Mesothelial cell of epicardium (in vitro differentiated cells): Measurements from ENCODE around the gene CCT4. TPM values are rescaled to one million over a fixed set of nuclear protein-coding genes. Genes with fewer than 3 reads are reported as not detected.
"Not testable (repeated sequence)": the region's sequence is repeated elsewhere in the genome, so short reads cannot be mapped to it uniquely, and the experiment has no call there.

Experiments used
- DNase-seq, 2 experiments: peaks; one replicate each; pipeline ENCODE4 v3.0.0; 2021; ENCODE audit warnings: low spot score in 2 of 2; ENCODE audit not compliant: unreplicated experiment in 2 of 2
- H3K27ac Mint-ChIP-seq: 2 replicates; pipeline ENCODE4 v1.8.0; 2021; ENCODE audit warnings: mixed read lengths
- H3K27me3 Mint-ChIP-seq: 2 replicates; pipeline ENCODE4 v1.8.0; 2021; ENCODE audit warnings: low read depth, mixed read lengths
- H3K36me3 Mint-ChIP-seq: 2 replicates; pipeline ENCODE4 v1.8.0; 2021; ENCODE audit warnings: mixed read lengths
- H3K4me1 Mint-ChIP-seq: 2 replicates; pipeline ENCODE4 v1.8.0; 2021; ENCODE audit warnings: mixed read lengths
- H3K4me3 Mint-ChIP-seq: 2 replicates; pipeline ENCODE4 v1.8.0; 2021; ENCODE audit warnings: mild to moderate bottlenecking, moderate library complexity, mixed read lengths
- H3K9me3 Mint-ChIP-seq: 2 replicates; pipeline ENCODE4 v1.8.0; 2021; ENCODE audit warnings: mixed read lengths
- total RNA-seq: library from RNA; stranded (reverse); gene quantifications from 3 replicates; pipeline ENCODE4 v1.2.1, GENCODE V29; 2021
- TF ChIP-seq, protein P1 (sequence below): fragments of 200-600 bp; sonication (generic); IDR thresholded peaks from one replicate; pipeline ENCODE4 v1.5.0; 2021; ENCODE audit warnings: antibody characterized with exemption; ENCODE audit not compliant: unreplicated experiment

The CCT4 gene
- total RNA-seq, 1 donor from 2014 or later, result 162 TPM

DNA sequence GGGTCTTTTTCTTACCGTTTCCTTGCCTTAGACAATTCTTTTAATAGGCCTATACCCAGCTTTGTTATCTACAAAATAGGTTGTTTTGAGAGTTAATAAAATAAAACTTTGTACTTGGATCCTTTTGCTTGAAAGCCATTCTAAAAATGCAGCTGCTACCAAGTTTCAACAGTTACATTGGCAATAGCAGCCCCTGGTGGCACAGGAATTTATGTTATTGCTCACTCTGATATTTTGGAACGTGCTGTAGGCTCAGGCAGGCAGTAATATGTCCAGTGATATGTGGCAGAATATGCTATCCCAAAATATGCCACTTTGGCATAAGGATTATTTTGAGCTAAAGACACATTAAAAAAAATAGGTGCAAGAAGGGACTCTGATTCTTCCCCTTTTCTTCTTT lies 10.4 kb upstream of the CCT4 start:
- H3K27ac Mint-ChIP-seq, result no peak overlapping the region
- H3K4me1 Mint-ChIP-seq, result no peaks in the 10 kb centered on the region
- DNase-seq, result no peak
- no peaks in the 10 kb centered on the region for H3K27me3 Mint-ChIP-seq
- no peaks in the 10 kb centered on the region for H3K9me3 Mint-ChIP-seq
- H3K4me3 Mint-ChIP-seq, result no peak overlapping the region
- no peaks in the 10 kb centered on the region for H3K36me3 Mint-ChIP-seq
- TF ChIP-seq, protein P1, sequence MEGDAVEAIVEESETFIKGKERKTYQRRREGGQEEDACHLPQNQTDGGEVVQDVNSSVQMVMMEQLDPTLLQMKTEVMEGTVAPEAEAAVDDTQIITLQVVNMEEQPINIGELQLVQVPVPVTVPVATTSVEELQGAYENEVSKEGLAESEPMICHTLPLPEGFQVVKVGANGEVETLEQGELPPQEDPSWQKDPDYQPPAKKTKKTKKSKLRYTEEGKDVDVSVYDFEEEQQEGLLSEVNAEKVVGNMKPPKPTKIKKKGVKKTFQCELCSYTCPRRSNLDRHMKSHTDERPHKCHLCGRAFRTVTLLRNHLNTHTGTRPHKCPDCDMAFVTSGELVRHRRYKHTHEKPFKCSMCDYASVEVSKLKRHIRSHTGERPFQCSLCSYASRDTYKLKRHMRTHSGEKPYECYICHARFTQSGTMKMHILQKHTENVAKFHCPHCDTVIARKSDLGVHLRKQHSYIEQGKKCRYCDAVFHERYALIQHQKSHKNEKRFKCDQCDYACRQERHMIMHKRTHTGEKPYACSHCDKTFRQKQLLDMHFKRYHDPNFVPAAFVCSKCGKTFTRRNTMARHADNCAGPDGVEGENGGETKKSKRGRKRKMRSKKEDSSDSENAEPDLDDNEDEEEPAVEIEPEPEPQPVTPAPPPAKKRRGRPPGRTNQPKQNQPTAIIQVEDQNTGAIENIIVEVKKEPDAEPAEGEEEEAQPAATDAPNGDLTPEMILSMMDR, result no peak

DNA sequence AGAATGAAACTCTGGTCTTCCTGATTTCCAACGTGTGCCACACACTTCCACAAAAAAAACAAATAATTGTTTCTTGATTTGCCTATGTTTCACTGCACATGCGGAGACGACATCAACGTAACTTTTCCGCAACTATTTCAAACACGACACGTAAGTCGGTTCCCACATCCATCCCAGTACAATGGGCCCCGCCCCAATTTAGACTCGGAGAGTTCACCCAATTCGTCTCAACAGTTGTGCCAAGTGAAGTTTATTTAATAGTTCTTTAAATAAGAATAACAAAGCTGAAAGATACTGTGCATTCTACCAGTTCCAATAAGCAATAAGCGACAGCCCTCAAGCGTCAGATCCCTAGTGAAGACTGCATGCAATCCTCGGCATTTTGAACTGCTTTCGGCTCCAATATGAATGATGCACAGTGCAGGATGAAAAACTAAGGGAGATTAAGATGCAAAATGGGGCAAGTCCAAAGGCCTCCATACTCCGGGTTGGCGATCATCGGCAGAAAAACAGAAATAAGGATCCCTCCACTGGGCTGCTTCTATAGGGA lies 664 bp downstream of the CCT4 start:
- Mint-ChIP-seq H3K36me3 (peaks cover 3% of the 10 kb centered on the region), H3K4me1 (peaks cover 19% of the 10 kb centered on the region), H3K27ac (peak overlapping the region; percentile 100), H3K27me3 (no peaks in the 10 kb centered on the region), H3K4me3 (peak overlapping the region; percentile 98), H3K9me3 (no peaks in the 10 kb centered on the region)
- TF ChIP-seq, protein P1, result no peak
- DNase-seq, result no peak

DNA sequence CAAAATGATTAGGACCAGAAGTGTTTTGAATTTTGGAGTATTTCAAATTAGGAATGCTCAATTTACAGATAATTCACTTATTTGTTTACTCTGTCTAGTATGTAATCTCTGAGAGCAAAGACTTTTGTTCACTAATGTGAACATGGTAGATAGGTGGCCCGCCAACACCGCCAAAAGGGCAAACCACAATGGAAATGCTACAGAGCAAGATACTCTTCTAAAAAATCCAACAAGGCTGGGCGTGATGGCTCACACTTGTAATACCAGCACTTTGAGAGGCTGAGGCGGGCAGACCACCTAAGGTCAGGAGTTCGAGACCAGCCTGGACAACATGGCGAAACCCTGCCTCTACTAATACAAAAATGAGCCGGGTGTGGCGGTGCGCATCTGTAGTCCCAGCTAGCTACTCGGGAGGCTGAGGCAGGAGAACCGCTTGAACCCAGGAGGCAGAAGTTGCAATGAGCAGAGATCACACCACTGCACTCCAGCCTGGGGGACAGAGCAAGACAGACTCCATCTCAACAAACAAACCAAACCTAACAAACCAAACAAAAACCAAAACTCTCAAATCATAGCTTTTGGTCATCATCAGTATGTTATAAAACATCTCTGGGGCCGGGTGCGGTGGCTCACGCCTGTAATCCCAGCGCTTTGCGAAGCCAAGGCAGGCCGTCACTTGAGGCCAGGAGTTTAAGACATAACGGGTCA lies 2.4 kb downstream of the CCT4 start:
- DNase-seq, result no peak
- Mint-ChIP-seq H3K27me3 (no peaks in the 10 kb centered on the region), H3K9me3 (no peaks in the 10 kb centered on the region), H3K4me1 (peaks cover 19% of the 10 kb centered on the region), H3K36me3 (peaks cover 3% of the 10 kb centered on the region), H3K27ac (no peak overlapping the region), H3K4me3 (peak overlapping the region; percentile 98)
- TF ChIP-seq, protein P1, result no peak

DNA sequence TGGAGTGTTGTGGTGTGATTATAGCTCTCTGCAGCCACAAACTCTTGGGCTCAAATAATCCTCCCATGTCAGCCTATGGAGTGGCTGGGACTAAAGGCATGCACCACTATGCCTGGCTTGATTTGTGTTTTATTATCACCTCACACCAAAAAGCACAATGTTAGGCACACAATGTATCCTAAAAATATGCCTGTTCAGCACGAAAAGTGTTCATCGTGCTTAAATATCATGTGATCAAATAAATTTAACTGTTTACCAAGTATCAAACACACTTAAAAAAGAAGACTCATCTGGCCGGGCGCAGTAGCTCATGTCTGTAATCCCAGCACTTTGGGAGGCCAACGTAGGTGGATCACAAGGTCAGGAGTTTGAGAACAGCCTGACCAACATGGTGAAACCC lies 5.6 kb downstream of the CCT4 start:
- Mint-ChIP-seq H3K36me3 (peaks cover 11% of the 10 kb centered on the region), H3K27ac (no peak overlapping the region)

DNA sequence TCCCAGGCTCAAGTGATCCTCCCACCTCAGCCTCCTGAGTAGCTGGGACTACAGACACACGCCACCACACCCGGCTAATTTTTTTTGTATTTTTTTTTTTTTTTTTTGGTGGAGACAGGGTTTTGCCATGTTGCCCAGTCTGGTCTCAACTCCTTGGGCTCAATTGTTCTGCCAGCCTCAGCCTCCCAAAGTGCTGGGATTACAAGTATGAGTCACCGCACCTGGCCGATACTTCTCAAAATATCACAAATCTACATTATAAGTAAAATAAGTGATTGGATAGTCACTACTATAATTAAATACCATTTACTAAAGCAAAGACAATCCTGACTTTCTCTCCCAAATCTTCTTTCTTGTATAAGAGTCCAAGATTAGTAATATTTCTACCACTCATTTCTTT lies 9.1 kb downstream of the CCT4 start:
- H3K27me3 Mint-ChIP-seq, H3K9me3 Mint-ChIP-seq, H3K4me1 Mint-ChIP-seq, H3K4me3 Mint-ChIP-seq, H3K27ac Mint-ChIP-seq, DNase-seq: not testable (repeated sequence)
- peaks cover 27% of the 10 kb centered on the region for H3K36me3 Mint-ChIP-seq

More for the DNA sequence above, 5.6 kb downstream of the CCT4 start:
- DNase-seq, result no peak
- TF ChIP-seq, protein P1, result no peak
- Mint-ChIP-seq H3K4me3 (no peak overlapping the region), H3K9me3 (no peaks in the 10 kb centered on the region), H3K27me3 (no peaks in the 10 kb centered on the region), H3K4me1 (peaks cover 12% of the 10 kb centered on the region)

DNA sequence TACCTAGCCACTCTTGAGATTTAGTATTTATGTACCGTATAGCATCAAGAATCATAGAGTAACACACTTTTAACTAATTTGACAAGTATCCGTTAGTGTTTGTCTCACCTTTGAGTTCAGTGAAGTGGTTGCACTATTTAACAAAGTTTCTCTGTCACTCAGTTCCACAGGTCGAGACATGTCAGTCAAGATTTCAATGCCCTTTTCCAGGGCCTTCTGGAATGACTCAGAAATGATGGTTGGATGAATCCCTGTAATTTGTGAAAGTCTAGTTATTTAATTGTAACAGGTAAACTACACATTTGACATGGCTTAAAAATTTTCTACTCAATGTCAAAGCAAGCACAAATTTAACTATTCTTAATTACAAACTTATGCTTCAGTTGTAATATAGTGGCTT lies 9.7 kb downstream of the CCT4 start:
- TF ChIP-seq, protein P1, result no peak
- peaks cover 31% of the 10 kb centered on the region for H3K36me3 Mint-ChIP-seq
- no peak for DNase-seq
- no peak overlapping the region for H3K27ac Mint-ChIP-seq
- no peak overlapping the region for H3K4me3 Mint-ChIP-seq
- no peaks in the 10 kb centered on the region for H3K4me1 Mint-ChIP-seq
- H3K27me3 Mint-ChIP-seq, result no peaks in the 10 kb centered on the region
- H3K9me3 Mint-ChIP-seq, result no peaks in the 10 kb centered on the region
